Uterus (tissue), 4 donors: ENCODE results near the gene ZDHHC5. TPM values are rescaled to one million over a fixed set of nuclear protein-coding genes. Genes with fewer than 3 reads are reported as not detected.
"Not testable (repeated sequence)": the region's sequence is repeated elsewhere in the genome, so short reads cannot be mapped to it uniquely, and the experiment has no call there.

ENCODE experiments used
- DNase-seq, 2 donors: peaks; one replicate each; pipeline ENCODE4 v3.0.0-alpha.2; 2019 to 2020
- H3K27ac ChIP-seq, 2 donors: fragments of 200-600 bp; sonication (generic); 1 replicate in 1 of 2; 2 replicates in 1 of 2; pipeline ENCODE4 v1.5.1; 2016 to 2018
- H3K27me3 ChIP-seq, 2 donors: fragments of 200-600 bp; sonication (generic); one replicate each; pipeline ENCODE4 v1.5.1; 2018 to 2019; ENCODE audit warnings: control low read depth in 1 of 2
- H3K36me3 ChIP-seq, 2 donors: fragments of 200-600 bp; sonication (generic); one replicate each; pipeline ENCODE4 v1.5.1; 2019; ENCODE audit warnings: control low read depth in 1 of 2
- H3K4me1 ChIP-seq, 2 donors: fragments of 200-600 bp; sonication (generic); one replicate each; pipeline ENCODE4 v1.5.1; 2018 to 2019; ENCODE audit warnings: control low read depth in 1 of 2
- H3K4me3 ChIP-seq, 2 donors: fragments of 200-600 bp; sonication (generic); 1 replicate in 1 of 2; 2 replicates in 1 of 2; pipeline ENCODE4 v1.5.1; 2018 to 2019; ENCODE audit warnings: mild to moderate bottlenecking in 1 of 2
- H3K9me3 ChIP-seq, 2 donors: fragments of 200-600 bp; sonication (generic); one replicate each; pipeline ENCODE4 v1.5.1; 2019; ENCODE audit warnings: control low read depth in 1 of 2
- CTCF ChIP-seq, 4 experiments: fragments of 200-600 bp in 2 of 4; fragments of 450-650 bp in 2 of 4; sonication (generic) in 2 of 4; IDR thresholded peaks; one replicate each; pipeline ENCODE4 v1.5.1; 2016 to 2019; ENCODE audit warnings: antibody characterized with exemption in 4 of 4, mild to moderate bottlenecking in 2 of 4, moderate library complexity in 1 of 4
- POLR2A ChIP-seq, 2 donors: fragments of 450-650 bp; IDR thresholded peaks; one replicate each; pipeline ENCODE4 v1.6.1; 2016; ENCODE audit warnings: antibody characterized with exemption in 2 of 2, mild to moderate bottlenecking in 1 of 2, moderate library complexity in 1 of 2
- intact Hi-C: fragments of 100-400 bp; cut with DNase I; formaldehyde crosslinking; loops from one replicate; pipeline ENCODE4 v1.15.1; 2023; ENCODE audit warnings: low total_unique reads
- total RNA-seq, 4 donors: library from RNA; depleted of rRNA in 3 of 4; stranded (reverse); fragments of >200 nt in 3 of 4; gene quantifications; one replicate each; pipeline versions ENCODE4 v1.1.0 to v1.2.4, GENCODE V29; 2014 to 2023
- donor health status: DM: yes; HTN: yes; CAD: no.

Gene ZDHHC5
- total RNA-seq, 4 donors from 2014 or later = 27.2 to 50.6 (median 34.6) TPM

GRCh38 chr11:57712256-57713150 is 44.6 kb downstream of the ZDHHC5 start, which contains the start of gene TMX2:
Gene TMX2 (plus strand): TSS chr11:57712593. CDS start chr11:57712619, 26 bp downstream.
- DNase-seq = peak; percentile 90 to 95
- peaks cover 0 to 15% of the 10 kb centered on the region in 2 donors for H3K4me1 ChIP-seq
- peak within 1 kb of the TSS; percentile 77 to 93 for H3K4me3 ChIP-seq
- intact Hi-C loops = no loop called here
- H3K36me3 ChIP-seq = no peaks in the 10 kb centered on the region
- H3K9me3 ChIP-seq = no peaks in the 10 kb centered on the region
- no peaks in the 10 kb centered on the region for H3K27me3 ChIP-seq
- peak within 1 kb of the TSS; percentile 69 to 92 for H3K27ac ChIP-seq
- TF ChIP-seq POLR2A (IDR thresholded peaks at IDR 0.05) (peak in 1 of 2 donors; percentile 32), CTCF (IDR thresholded peaks at IDR 0.05) (peak in 1 of 4 experiments; percentile 10)

GRCh38 chr11:57713835-57714234 is 45.9 kb downstream of the ZDHHC5 start:
- TF ChIP-seq CTCF (IDR thresholded peaks at IDR 0.05) = no peak
- no peak for TF ChIP-seq POLR2A (IDR thresholded peaks at IDR 0.05)
- Histone ChIP-seq H3K36me3 (no peaks in the 10 kb centered on the region), H3K27ac (no peak overlapping the region), H3K4me1 (peaks cover 0 to 15% of the 10 kb centered on the region in 2 donors), H3K4me3 (peak overlapping the region in 1 of 2 donors; percentile 70), H3K27me3 (no peaks in the 10 kb centered on the region), H3K9me3 (no peaks in the 10 kb centered on the region)
- intact Hi-C loops = no loop called here
- DNase-seq = no peak

GRCh38 chr11:57716726-57717125 is 48.8 kb downstream of the ZDHHC5 start:
- H3K36me3 ChIP-seq, H3K9me3 ChIP-seq, H3K27ac ChIP-seq, H3K4me1 ChIP-seq, H3K4me3 ChIP-seq, intact Hi-C loops, H3K27me3 ChIP-seq, DNase-seq: not testable (repeated sequence)

GRCh38 chr11:57727185-57727584 is 59.3 kb downstream of the ZDHHC5 start:
- DNase-seq = no peak
- Histone ChIP-seq H3K4me3 (no peak overlapping the region), H3K27ac (no peak overlapping the region), H3K9me3 (no peaks in the 10 kb centered on the region), H3K27me3 (no peaks in the 10 kb centered on the region), H3K4me1 (no peaks in the 10 kb centered on the region), H3K36me3 (no peaks in the 10 kb centered on the region)
- TF ChIP-seq CTCF (IDR thresholded peaks at IDR 0.05) = no peak
- TF ChIP-seq POLR2A (IDR thresholded peaks at IDR 0.05) = no peak
- intact Hi-C loops = no loop called here

- no peaks in the 10 kb centered on the region for H3K27me3 ChIP-seq
- H3K4me1 ChIP-seq = no peaks in the 10 kb centered on the region
- DNase-seq = no peak
- intact Hi-C loops = no loop called here
- H3K9me3 ChIP-seq = no peaks in the 10 kb centered on the region
- no peak overlapping the region for H3K27ac ChIP-seq
- H3K36me3 ChIP-seq = no peaks in the 10 kb centered on the region
- TF ChIP-seq POLR2A (IDR thresholded peaks at IDR 0.05) (no peak), CTCF (IDR thresholded peaks at IDR 0.05) (no peak)
- no peak overlapping the region for H3K4me3 ChIP-seq
Observed at GRCh38 chr11:57728829-57729228, 60.9 kb downstream of the ZDHHC5 start.
